K562 (cell line): ENCODE measurements around the gene DRAXIN. TPM values are rescaled to one million over a fixed set of nuclear protein-coding genes. Genes with fewer than 3 reads are reported as not detected.

Experiments used
- CBFA2T2 ChIP-seq: fragments of 450-650 bp; conservative IDR thresholded peaks from 2 replicates; pipeline ENCODE4 v1.6.1; 2017; ENCODE audit warnings: mild to moderate bottlenecking
- PHF21A ChIP-seq: fragments of 450-650 bp; IDR thresholded peaks from 2 replicates; pipeline ENCODE4 v1.6.1; 2017; ENCODE audit warnings: low read depth, borderline replicate concordance
- PHTF2 ChIP-seq: fragments of 250-450 bp; sonication (Bioruptor Pico); IDR thresholded peaks from 2 replicates; pipeline ENCODE4 v1.5.0; 2021; ENCODE audit warnings: mild to moderate bottlenecking
- SETDB1 ChIP-seq: IDR thresholded peaks from one replicate; pipeline ENCODE4 v1.6.1; 2012; ENCODE audit warnings: low read length, control low read depth, inconsistent platforms
- SLC30A9 ChIP-seq: fragments of 250-450 bp; sonication (Bioruptor Pico); IDR thresholded peaks from 2 replicates; pipeline ENCODE4 v1.8.0; 2022; ENCODE audit warnings: mild to moderate bottlenecking, moderate library complexity
- ZNF780A ChIP-seq: fragments of 250-450 bp; sonication (Bioruptor Pico); IDR thresholded peaks from 2 replicates; pipeline ENCODE4 v1.5.0; 2021; ENCODE audit warnings: mild to moderate bottlenecking
- polyA plus RNA-seq, 8 experiments: library from polyadenylated mRNA; depleted of rRNA in 4 of 8; stranded (reverse) in 5 of 8; unstranded in 3 of 8; fragments of >200 nt; fragmentation: Nextera tagmentation in 2 of 8; fragmentation: Illumina TruSeq in 1 of 8; extraction: Ambion mirVana in 2 of 8; extraction: Trizol in 1 of 8; gene quantifications; 2 replicates each; pipeline versions ENCODE4 v1.2.1 to v1.2.3, GENCODE V29; 2011 to 2014; ENCODE audit warnings: inconsistent platforms in 1 of 8, missing spikeins in 1 of 8
- total RNA-seq, 7 experiments: library from RNA; depleted of rRNA in 6 of 7; stranded (reverse); fragments of >200 nt in 6 of 7; fragmentation: Illumina TruSeq in 2 of 7; extraction: Trizol in 2 of 7; gene quantifications; 2 replicates each; pipeline versions ENCODE4 v1.2.1 to v1.2.3, GENCODE V29; 2011 to 2021; ENCODE audit warnings: low replicate concordance in 1 of 7
- TF ChIP-seq, protein P1 (sequence below): fragments of 450-650 bp; IDR thresholded peaks from 2 replicates; pipeline ENCODE4 v1.7.0; 2016; ENCODE audit warnings: borderline replicate concordance
- TF ChIP-seq, protein P2 (sequence below): sonication (generic); formaldehyde crosslinking; IDR thresholded peaks from 2 replicates; pipeline ENCODE4 v1.8.1; 2023; ENCODE audit warnings: missing genetic modification reagents, mild to moderate bottlenecking, borderline replicate concordance
- TF ChIP-seq, protein P3 (sequence below): sonication (generic); formaldehyde crosslinking; IDR thresholded peaks from 2 replicates; pipeline ENCODE4 v1.8.0; 2022; ENCODE audit warnings: mild to moderate bottlenecking, missing genetic modification reagents
- TF ChIP-seq, protein P4 (sequence below): fragments of 450-650 bp; IDR thresholded peaks from 2 replicates; pipeline ENCODE4 v1.7.1; 2018; ENCODE audit warnings: mild to moderate bottlenecking, low read depth; ENCODE audit not compliant: partially characterized antibody
- TF ChIP-seq, protein P5 (sequence below): sonication (generic); formaldehyde crosslinking; IDR thresholded peaks from 2 replicates; pipeline ENCODE4 v1.8.0; 2022; ENCODE audit warnings: mild to moderate bottlenecking, low read depth, missing genetic modification reagents

DRAXIN gene
- total and polyA plus RNA-seq, 9 of the 15 experiments (the other 6 are each of a cell fraction or from before 2014, with no cell fraction given): 0.01 to 0.04 (median 0.01) TPM; not detected in 6

DNA sequence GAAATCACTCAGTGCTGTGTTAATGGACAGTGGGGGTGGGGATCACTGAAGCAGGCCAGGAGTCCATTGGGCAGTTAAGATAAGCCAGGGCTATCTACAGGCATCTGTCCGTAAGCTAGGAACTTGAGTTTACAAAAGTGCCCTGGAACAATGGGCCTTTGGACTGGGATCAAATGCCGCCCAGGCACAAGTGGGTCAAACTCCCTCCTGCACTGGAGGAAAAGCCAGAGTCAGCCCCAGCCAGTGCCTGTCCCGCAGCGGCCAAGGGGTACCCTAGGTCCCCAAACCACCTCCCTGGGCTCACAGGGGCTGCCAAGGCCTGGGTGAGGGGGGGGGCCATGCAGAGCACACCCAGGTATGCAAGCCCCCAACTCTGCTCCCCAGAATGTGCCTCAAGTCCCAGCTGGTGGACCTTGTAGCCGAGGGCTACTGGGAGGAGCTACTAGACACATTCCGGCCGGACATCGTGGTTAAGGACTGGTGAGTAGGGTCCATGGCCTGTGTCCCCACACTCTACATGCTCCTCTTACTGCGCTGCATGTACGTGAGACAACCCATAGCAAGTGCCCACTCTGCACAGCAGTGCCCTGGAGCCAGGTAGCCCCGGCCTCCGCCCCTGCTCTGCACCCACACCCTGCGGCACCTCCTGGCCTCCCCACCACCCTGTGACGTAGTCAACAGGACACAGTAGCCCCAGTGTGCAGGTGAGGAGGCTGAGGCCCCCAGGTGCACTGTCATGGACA lies 19.8 kb upstream of the DRAXIN start (continued):
- TF ChIP-seq, protein P1, sequence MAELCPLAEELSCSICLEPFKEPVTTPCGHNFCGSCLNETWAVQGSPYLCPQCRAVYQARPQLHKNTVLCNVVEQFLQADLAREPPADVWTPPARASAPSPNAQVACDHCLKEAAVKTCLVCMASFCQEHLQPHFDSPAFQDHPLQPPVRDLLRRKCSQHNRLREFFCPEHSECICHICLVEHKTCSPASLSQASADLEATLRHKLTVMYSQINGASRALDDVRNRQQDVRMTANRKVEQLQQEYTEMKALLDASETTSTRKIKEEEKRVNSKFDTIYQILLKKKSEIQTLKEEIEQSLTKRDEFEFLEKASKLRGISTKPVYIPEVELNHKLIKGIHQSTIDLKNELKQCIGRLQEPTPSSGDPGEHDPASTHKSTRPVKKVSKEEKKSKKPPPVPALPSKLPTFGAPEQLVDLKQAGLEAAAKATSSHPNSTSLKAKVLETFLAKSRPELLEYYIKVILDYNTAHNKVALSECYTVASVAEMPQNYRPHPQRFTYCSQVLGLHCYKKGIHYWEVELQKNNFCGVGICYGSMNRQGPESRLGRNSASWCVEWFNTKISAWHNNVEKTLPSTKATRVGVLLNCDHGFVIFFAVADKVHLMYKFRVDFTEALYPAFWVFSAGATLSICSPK: no peak
- TF ChIP-seq, protein P2, sequence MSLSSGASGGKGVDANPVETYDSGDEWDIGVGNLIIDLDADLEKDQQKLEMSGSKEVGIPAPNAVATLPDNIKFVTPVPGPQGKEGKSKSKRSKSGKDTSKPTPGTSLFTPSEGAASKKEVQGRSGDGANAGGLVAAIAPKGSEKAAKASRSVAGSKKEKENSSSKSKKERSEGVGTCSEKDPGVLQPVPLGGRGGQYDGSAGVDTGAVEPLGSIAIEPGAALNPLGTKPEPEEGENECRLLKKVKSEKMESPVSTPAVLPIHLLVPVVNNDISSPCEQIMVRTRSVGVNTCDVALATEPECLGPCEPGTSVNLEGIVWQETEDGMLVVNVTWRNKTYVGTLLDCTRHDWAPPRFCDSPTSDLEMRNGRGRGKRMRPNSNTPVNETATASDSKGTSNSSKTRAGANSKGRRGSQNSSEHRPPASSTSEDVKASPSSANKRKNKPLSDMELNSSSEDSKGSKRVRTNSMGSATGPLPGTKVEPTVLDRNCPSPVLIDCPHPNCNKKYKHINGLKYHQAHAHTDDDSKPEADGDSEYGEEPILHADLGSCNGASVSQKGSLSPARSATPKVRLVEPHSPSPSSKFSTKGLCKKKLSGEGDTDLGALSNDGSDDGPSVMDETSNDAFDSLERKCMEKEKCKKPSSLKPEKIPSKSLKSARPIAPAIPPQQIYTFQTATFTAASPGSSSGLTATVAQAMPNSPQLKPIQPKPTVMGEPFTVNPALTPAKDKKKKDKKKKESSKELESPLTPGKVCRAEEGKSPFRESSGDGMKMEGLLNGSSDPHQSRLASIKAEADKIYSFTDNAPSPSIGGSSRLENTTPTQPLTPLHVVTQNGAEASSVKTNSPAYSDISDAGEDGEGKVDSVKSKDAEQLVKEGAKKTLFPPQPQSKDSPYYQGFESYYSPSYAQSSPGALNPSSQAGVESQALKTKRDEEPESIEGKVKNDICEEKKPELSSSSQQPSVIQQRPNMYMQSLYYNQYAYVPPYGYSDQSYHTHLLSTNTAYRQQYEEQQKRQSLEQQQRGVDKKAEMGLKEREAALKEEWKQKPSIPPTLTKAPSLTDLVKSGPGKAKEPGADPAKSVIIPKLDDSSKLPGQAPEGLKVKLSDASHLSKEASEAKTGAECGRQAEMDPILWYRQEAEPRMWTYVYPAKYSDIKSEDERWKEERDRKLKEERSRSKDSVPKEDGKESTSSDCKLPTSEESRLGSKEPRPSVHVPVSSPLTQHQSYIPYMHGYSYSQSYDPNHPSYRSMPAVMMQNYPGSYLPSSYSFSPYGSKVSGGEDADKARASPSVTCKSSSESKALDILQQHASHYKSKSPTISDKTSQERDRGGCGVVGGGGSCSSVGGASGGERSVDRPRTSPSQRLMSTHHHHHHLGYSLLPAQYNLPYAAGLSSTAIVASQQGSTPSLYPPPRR (CRISPR knock-in tag): no peak
- TF ChIP-seq, protein P3, sequence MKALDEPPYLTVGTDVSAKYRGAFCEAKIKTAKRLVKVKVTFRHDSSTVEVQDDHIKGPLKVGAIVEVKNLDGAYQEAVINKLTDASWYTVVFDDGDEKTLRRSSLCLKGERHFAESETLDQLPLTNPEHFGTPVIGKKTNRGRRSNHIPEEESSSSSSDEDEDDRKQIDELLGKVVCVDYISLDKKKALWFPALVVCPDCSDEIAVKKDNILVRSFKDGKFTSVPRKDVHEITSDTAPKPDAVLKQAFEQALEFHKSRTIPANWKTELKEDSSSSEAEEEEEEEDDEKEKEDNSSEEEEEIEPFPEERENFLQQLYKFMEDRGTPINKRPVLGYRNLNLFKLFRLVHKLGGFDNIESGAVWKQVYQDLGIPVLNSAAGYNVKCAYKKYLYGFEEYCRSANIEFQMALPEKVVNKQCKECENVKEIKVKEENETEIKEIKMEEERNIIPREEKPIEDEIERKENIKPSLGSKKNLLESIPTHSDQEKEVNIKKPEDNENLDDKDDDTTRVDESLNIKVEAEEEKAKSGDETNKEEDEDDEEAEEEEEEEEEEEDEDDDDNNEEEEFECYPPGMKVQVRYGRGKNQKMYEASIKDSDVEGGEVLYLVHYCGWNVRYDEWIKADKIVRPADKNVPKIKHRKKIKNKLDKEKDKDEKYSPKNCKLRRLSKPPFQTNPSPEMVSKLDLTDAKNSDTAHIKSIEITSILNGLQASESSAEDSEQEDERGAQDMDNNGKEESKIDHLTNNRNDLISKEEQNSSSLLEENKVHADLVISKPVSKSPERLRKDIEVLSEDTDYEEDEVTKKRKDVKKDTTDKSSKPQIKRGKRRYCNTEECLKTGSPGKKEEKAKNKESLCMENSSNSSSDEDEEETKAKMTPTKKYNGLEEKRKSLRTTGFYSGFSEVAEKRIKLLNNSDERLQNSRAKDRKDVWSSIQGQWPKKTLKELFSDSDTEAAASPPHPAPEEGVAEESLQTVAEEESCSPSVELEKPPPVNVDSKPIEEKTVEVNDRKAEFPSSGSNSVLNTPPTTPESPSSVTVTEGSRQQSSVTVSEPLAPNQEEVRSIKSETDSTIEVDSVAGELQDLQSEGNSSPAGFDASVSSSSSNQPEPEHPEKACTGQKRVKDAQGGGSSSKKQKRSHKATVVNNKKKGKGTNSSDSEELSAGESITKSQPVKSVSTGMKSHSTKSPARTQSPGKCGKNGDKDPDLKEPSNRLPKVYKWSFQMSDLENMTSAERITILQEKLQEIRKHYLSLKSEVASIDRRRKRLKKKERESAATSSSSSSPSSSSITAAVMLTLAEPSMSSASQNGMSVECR: peak; percentile 49; the same call in 1 of the 2 replicates
- no peak for TF ChIP-seq PHTF2 (CRISPR knock-in tag)
- TF ChIP-seq, protein P4, sequence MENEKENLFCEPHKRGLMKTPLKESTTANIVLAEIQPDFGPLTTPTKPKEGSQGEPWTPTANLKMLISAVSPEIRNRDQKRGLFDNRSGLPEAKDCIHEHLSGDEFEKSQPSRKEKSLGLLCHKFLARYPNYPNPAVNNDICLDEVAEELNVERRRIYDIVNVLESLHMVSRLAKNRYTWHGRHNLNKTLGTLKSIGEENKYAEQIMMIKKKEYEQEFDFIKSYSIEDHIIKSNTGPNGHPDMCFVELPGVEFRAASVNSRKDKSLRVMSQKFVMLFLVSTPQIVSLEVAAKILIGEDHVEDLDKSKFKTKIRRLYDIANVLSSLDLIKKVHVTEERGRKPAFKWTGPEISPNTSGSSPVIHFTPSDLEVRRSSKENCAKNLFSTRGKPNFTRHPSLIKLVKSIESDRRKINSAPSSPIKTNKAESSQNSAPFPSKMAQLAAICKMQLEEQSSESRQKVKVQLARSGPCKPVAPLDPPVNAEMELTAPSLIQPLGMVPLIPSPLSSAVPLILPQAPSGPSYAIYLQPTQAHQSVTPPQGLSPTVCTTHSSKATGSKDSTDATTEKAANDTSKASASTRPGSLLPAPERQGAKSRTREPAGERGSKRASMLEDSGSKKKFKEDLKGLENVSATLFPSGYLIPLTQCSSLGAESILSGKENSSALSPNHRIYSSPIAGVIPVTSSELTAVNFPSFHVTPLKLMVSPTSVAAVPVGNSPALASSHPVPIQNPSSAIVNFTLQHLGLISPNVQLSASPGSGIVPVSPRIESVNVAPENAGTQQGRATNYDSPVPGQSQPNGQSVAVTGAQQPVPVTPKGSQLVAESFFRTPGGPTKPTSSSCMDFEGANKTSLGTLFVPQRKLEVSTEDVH: peak; percentile 65
- no peak for TF ChIP-seq SLC30A9 (CRISPR knock-in tag)
- TF ChIP-seq, protein P5, sequence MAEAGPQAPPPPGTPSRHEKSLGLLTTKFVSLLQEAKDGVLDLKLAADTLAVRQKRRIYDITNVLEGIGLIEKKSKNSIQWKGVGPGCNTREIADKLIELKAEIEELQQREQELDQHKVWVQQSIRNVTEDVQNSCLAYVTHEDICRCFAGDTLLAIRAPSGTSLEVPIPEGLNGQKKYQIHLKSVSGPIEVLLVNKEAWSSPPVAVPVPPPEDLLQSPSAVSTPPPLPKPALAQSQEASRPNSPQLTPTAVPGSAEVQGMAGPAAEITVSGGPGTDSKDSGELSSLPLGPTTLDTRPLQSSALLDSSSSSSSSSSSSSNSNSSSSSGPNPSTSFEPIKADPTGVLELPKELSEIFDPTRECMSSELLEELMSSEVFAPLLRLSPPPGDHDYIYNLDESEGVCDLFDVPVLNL (CRISPR knock-in tag): no peak
- TF ChIP-seq SETDB1: no peak
- no peak for TF ChIP-seq ZNF780A
- no peak for TF ChIP-seq PHF21A
- peak; percentile 87 for TF ChIP-seq CBFA2T2
